ENCODE data around the gene ADARB2. TPM values are rescaled to one million over a fixed set of nuclear protein-coding genes. Genes with fewer than 3 reads are reported as not detected.

Gene ADARB2
- total RNA-seq, 3 donors from 2014 or later, result 0.03 to 0.05 TPM; not detected in 1

DNA sequence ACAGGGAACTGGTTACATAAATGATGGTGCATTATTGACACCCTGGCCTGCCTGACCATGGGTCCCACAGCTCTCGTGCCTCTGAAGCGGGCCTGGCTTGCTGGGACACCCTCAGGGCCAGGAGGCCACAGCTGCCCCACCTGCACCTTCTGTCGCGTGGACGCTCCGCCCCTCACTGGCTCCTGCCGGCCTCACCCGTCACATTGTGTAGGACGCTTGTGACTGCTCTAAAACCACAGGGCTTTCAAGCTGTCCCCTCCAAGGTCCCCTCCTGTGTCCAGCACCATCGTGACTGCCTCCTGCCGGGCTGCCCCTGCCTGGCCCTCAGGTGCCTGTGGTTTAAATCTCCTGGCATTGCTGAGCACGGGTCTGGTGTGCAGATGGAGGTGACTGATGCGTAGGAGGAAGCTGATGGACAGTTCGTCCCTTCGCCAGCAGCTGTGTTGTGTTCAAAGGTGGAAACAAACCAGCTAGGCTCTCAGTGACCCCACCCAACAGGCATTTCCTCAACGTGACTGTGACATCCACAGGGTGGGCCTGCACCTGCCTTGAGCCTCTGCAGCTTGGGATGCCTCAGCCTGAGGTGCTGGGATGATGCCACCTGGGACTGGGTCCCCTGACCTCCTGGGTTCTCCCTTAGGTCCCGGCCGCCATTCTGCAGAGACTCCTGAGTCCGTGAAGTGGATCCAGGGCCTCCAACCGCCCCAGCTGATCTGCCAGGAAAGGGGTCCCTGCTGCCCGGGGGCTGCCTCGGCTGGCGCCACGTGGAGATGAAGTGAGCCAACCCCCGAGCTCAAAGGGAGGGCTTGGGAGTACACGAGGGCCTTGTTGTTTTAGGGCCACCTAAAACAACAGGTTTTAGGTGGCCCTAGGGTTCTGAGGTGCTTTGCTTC, 532.6 kb downstream of the ADARB2 start:
- Mint-ChIP-seq H3K36me3 (ENCODE audit: insufficient read depth) (no peaks in the 10 kb centered on the region), H3K4me1 (ENCODE audit: low read depth) (no peaks in the 10 kb centered on the region), H3K27me3 (ENCODE audit: low read depth) (no peaks in the 10 kb centered on the region), H3K9me3 (no peaks in the 10 kb centered on the region), H3K4me3 (no peak overlapping the region)
- ATAC-seq, result no peak
- no peak for DNase-seq

DNA sequence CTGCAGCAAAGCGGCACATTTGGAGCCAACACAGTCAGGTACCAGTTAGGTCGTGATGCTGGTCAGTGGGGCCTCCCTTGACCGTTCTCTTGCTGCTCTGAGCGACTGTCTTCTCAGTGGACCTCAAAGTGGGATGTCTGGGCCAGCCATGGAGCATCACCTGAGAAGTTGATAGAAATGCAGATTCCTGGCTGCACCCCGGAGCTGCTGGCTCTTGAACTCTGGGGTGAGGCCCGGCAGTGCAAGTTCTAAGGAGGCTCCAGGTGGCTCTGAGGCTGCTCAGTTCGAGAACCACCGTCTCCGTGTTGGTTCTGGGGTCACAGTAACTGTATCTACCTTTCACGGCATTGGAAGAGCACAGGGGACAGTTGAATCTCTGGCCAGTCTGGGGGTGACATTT, 533.6 kb downstream of the ADARB2 start:
- Mint-ChIP-seq H3K36me3 (ENCODE audit: insufficient read depth) (no peaks in the 10 kb centered on the region), H3K4me3 (no peak overlapping the region), H3K27me3 (ENCODE audit: low read depth) (no peaks in the 10 kb centered on the region), H3K4me1 (ENCODE audit: low read depth) (no peaks in the 10 kb centered on the region), H3K9me3 (no peaks in the 10 kb centered on the region)
- ATAC-seq (no peak), DNase-seq (no peak)

DNA sequence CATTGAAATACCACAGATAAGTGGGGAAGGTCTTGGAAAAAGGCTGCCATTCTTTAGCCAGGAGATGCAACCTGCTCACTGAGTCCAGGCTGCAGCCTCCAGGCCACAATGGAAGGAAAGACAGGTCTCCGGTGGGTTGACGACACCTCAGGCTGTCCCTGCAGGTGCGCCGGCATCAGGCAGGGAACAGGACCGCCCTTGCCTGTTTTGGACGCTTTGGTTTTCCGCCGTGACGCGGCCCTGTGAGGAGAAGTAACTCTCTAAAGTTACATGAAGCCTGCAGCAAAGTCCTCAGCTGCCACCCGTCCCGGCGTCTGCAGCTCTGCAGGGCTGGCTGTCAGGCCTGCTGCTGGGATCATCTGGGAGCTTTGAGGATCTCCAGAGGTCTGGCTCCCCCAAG, 534.1 kb downstream of the ADARB2 start:
- Mint-ChIP-seq H3K9me3 (no peaks in the 10 kb centered on the region), H3K4me1 (ENCODE audit: low read depth) (no peaks in the 10 kb centered on the region), H3K4me3 (no peak overlapping the region), H3K27me3 (ENCODE audit: low read depth) (no peaks in the 10 kb centered on the region), H3K36me3 (ENCODE audit: insufficient read depth) (no peaks in the 10 kb centered on the region)
- DNase-seq (no peak), ATAC-seq (no peak)

DNA sequence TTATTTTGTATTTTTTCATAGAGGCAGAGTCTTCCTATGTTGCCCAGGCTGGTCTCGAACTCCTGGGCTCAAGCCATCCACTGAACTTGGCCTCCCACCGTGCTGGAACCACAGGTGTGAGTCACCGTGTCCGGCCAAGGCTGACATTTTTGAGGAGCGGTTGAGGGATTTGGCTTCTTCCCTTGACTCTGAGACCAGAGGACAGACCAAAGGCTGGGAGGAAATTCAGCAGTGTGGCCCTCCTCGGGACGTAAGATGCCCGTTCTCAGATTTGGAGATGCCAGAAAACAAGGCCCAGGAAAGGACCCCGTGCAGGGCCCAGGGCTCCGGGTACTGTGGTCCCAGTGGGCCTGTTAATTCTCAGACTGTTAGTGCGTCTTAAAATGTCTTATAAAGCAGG, 535.0 kb downstream of the ADARB2 start:
- ATAC-seq (no peak), DNase-seq (no peak)
- Mint-ChIP-seq H3K36me3 (ENCODE audit: insufficient read depth) (no peaks in the 10 kb centered on the region), H3K4me3 (no peak overlapping the region), H3K4me1 (ENCODE audit: low read depth) (no peaks in the 10 kb centered on the region), H3K27me3 (ENCODE audit: low read depth) (no peaks in the 10 kb centered on the region), H3K9me3 (no peaks in the 10 kb centered on the region)

DNA sequence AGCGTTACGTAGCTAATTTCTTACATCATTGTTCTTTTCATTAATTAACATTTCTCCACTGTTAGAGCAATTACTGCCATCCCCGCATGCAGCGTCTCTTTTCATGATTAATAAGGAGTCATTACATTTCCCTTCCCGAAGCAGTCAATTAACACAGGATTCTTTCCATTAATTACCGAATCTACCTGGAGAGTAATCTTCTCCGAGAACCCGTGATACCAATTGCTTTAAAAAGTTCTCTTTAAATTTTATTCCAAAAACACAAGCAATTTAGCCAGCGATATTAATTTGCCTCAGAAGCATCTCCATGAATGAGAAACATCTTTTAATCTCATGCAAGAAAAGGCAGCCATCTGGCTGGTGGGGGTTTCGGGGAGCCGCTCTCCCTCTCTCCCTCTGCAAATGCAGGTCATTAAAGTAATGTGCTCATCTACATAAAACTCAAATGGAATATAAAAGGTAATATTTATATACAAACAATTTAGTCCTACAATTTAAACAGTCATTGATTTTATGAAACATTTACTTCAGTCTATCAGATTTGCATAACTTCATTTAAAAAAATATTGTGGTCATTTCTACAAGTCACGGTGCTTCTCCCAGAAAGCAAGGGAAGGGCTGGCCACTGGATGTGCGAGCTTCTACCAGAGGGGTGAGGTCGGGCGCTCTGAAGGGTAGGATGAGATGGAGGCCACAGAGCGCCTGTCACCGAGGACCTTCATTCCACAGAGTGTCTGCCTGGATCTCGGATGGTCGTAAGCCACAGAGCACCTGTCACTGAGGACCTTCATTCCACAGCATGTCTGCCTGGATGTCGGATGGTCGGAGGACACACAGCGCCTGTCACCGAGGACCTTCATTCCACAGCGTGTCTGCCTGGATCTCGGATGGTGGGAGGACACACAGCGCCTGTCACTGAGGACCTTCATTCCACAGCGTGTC, 536.2 kb downstream of the ADARB2 start:
- no peaks in the 10 kb centered on the region for H3K36me3 Mint-ChIP-seq (ENCODE audit: insufficient read depth)
- no peaks in the 10 kb centered on the region for H3K4me1 Mint-ChIP-seq (ENCODE audit: low read depth)
- H3K9me3 Mint-ChIP-seq, result no peaks in the 10 kb centered on the region
- no peak for ATAC-seq
- DNase-seq, result no peak
- no peak overlapping the region for H3K4me3 Mint-ChIP-seq
- no peaks in the 10 kb centered on the region for H3K27me3 Mint-ChIP-seq (ENCODE audit: low read depth)

DNA sequence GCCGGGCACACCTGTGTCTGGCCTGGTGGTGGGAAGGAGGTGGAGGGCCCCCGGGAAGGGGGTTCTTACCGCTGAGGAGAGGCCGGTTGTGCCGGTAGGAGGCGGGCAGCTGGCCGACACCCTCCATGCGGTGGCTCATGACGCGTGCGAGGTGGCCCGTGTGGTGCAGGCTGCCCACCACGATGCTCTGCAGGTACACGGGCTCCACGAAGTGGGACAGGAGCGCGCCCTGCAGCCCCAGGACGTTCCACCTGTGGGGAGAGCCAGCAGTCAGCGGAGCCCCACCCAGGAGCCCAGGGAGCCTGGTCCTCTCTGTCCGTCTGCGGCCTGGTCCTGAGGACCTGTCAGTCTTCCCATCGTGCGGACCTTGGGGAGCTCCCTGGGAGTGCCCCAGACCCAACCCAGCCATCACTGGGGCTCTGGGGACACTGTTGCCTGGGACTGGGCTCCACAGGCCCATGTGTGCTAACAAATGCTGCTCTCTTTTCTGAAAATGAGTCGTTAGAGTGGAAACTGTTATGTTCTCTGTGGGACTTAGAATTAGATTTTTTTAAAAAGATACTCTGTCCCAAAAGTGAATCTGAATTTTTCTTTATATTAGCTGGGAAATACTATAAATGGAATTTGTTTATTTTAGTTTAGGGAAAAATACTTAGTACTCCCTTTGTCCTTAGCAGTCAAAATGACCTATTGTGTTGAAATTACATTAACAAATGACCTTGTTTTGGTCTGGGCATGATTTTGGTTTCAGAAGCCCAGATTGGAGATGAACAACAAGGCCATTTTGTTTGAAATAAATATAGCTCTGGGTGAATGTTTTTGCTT, 537.2 kb downstream of the ADARB2 start:
- DNase-seq, result no peak
- ATAC-seq, result no peak
- Mint-ChIP-seq H3K4me3 (no peak overlapping the region), H3K36me3 (ENCODE audit: insufficient read depth) (no peaks in the 10 kb centered on the region), H3K27me3 (ENCODE audit: low read depth) (no peaks in the 10 kb centered on the region), H3K4me1 (ENCODE audit: low read depth) (no peaks in the 10 kb centered on the region), H3K9me3 (no peaks in the 10 kb centered on the region)

DNA sequence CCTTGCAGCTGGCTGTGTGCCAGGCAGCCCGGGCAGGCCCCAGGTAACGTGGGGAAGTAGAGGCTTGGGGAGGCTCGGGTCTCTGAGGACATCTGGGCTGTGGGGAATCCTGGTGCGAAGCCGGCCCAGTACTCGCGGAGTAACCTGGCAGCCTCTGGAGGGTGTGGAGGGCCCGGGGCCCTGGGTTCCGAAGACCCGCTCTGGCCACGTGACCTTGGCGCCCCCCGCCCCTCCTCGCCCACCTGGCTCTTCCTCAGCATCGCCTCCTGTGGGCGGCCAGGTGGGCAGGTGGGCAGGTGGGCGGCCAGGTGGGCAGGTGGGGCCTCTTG, 538.0 kb downstream of the ADARB2 start:
- Mint-ChIP-seq H3K4me3 (no peak overlapping the region), H3K27me3 (ENCODE audit: low read depth) (no peaks in the 10 kb centered on the region), H3K9me3 (no peaks in the 10 kb centered on the region), H3K4me1 (ENCODE audit: low read depth) (peaks cover 3% of the 10 kb centered on the region), H3K36me3 (ENCODE audit: insufficient read depth) (no peaks in the 10 kb centered on the region)
- DNase-seq (no peak), ATAC-seq (no peak)

DNA sequence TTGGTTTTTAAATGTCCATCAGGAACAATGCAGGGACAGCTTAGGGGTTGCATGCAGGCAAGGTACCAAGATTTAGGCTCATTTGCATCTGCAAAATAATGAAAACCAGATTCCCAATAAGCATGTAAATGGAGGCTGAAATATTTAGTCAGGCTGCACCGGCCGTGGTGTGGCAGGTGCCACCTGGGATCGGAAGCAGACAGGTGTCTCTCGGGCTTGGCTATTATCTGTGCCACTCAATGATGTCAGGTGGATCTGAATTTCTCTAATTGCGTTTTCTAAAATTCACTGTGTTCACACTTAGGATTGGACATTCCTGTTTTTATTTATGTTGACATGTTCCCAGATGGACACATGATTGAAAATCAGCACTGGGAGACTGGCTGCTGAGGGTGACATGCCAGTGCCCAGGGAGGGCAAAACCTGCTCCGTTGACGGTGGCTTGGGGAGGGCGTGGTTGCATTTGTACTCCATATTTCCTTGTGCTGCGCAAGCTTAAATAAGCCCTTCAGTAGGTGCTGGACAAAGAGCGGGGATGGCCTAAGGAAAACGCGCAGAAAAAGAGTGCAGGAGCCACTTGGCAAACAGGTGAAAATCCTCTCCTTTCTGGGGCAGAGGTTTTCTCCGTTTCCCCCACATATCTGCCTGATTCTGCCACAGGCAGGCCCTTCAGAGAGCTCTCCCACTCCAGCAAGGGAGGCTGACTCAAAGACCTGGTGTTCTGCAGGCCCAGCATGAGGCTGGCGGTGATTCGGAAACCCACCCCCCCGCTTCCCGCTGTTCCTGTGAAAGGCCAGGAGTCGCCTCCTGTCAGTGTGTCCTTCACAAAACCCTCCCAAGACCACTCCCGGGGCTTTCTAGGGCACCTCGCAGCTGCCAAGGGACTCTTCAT, 538.6 kb downstream of the ADARB2 start:
- peaks cover 9% of the 10 kb centered on the region for H3K4me1 Mint-ChIP-seq (ENCODE audit: low read depth)
- DNase-seq (no peak), ATAC-seq (no peak)
- no peak overlapping the region for H3K4me3 Mint-ChIP-seq
- H3K9me3 Mint-ChIP-seq, result no peaks in the 10 kb centered on the region
- no peaks in the 10 kb centered on the region for H3K36me3 Mint-ChIP-seq (ENCODE audit: insufficient read depth)
- H3K27me3 Mint-ChIP-seq (ENCODE audit: low read depth), result no peaks in the 10 kb centered on the region

DNA sequence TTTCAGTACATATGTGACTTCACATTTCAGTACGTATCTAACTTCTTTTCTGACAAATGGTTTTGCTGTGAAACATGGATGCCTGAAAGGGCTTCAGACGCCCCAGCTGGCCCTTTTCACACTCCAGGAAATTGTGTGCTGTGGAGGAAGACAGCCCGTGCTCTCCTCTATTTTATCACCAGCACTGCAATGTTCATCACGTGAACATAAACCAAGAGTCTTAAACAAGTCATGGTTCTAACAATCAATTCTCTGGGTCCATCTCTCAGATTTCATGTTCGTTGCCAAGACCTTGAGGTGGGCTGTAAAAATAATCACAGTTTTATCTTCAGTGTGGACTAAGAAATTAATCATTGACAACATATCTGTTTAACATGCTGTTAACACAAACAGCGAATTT, 539.9 kb downstream of the ADARB2 start:
- H3K4me1 Mint-ChIP-seq (ENCODE audit: low read depth), result peaks cover 18% of the 10 kb centered on the region
- ATAC-seq (no peak), DNase-seq (no peak)
- no peaks in the 10 kb centered on the region for H3K9me3 Mint-ChIP-seq
- H3K27me3 Mint-ChIP-seq (ENCODE audit: low read depth), result no peaks in the 10 kb centered on the region
- no peaks in the 10 kb centered on the region for H3K36me3 Mint-ChIP-seq (ENCODE audit: insufficient read depth)
- H3K4me3 Mint-ChIP-seq, result no peak overlapping the region

DNA sequence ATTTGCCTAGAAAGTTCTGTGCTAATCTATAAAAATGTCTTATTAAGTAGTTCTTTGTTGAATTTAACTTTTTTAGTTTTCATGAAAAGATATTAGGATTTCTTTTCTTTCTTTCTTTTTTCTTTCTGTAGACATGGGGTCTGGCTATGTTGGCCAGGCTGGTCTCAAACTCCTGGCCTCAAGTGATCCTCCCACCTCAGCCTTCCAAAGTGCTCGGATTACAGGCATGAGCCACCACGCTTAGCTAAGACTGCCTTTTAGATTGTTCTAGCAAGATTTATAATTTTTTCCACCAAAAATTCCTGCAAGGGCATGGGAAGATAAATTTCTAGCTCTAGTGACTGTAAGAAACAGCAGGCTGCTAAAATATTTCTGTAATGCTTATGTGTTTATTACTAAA, 540.7 kb downstream of the ADARB2 start:
- Mint-ChIP-seq H3K27me3 (ENCODE audit: low read depth) (no peaks in the 10 kb centered on the region), H3K4me1 (ENCODE audit: low read depth) (peaks cover 19% of the 10 kb centered on the region), H3K36me3 (ENCODE audit: insufficient read depth) (no peaks in the 10 kb centered on the region), H3K9me3 (no peaks in the 10 kb centered on the region), H3K4me3 (no peak overlapping the region)
- no peak for DNase-seq
- no peak for ATAC-seq

DNA sequence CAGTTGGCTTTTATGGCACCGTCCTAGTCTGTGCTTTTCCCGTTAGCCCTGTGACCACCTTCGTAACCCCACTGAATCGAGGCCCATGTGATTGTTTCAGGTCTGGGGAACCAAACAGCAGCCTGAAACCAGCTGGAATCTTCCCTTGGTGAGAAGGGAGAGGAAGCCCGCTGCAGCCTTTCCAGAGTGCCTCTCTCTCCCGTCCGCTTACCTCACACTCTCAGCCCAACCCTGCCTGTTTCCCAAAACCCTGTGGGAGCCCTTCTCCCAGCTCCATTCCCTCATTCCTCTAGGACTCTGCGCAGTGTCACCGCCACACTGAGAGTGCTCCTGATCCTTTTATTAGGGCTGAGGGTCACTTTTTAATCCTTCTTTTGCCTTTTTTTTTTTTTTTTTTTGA, 541.5 kb downstream of the ADARB2 start:
- no peaks in the 10 kb centered on the region for H3K9me3 Mint-ChIP-seq
- no peak for ATAC-seq
- H3K4me3 Mint-ChIP-seq, result no peak overlapping the region
- peaks cover 19% of the 10 kb centered on the region for H3K4me1 Mint-ChIP-seq (ENCODE audit: low read depth)
- H3K27me3 Mint-ChIP-seq (ENCODE audit: low read depth), result no peaks in the 10 kb centered on the region
- DNase-seq, result no peak
- H3K36me3 Mint-ChIP-seq (ENCODE audit: insufficient read depth), result no peaks in the 10 kb centered on the region

DNA sequence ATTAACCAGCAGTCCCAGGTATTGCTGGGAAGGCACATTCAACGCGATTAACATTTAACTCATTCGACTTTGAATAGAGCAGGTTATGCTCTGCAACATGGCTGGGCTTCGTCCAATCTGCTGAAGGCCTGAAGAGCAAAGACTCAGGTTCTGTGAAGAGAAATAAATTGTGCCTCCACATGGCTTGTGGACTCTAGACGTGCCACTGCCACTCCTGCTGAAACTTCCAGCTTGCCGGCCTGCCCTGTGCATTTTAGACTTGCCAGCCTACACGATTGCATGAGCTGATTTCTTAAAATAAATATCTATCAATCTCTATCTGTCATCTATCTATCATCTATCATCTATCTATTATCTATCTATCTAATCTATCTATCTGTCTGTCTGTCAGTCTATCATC, 543.2 kb downstream of the ADARB2 start:
- H3K4me1 Mint-ChIP-seq (ENCODE audit: low read depth), result peaks cover 19% of the 10 kb centered on the region
- H3K9me3 Mint-ChIP-seq, result no peaks in the 10 kb centered on the region
- no peak overlapping the region for H3K4me3 Mint-ChIP-seq
- H3K27me3 Mint-ChIP-seq (ENCODE audit: low read depth), result no peaks in the 10 kb centered on the region
- no peaks in the 10 kb centered on the region for H3K36me3 Mint-ChIP-seq (ENCODE audit: insufficient read depth)
- DNase-seq (no peak), ATAC-seq (no peak)

DNA sequence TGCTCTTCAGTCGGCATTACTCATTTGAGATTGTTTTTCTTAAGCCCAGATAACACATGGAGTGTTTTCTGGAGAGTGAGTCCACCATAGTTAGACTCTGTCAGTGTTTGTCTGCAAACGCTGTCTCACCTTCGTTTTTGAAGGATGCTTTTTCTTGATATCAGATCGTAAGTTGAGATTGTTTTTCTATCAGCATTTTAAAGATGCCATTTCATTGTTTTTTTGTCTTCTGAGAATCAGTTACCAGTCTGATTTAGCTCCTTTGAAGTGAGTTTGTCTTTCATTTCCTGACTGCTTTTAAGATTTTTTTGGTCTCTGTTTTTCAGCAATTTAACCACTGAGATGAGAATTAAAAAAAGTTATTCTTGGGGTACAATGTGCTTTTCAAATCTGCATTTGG, 543.8 kb downstream of the ADARB2 start:
- DNase-seq (no peak), ATAC-seq (no peak)
- H3K9me3 Mint-ChIP-seq, result no peaks in the 10 kb centered on the region
- H3K36me3 Mint-ChIP-seq (ENCODE audit: insufficient read depth), result no peaks in the 10 kb centered on the region
- no peaks in the 10 kb centered on the region for H3K27me3 Mint-ChIP-seq (ENCODE audit: low read depth)
- peak overlapping the region; percentile 45 for H3K4me3 Mint-ChIP-seq
- peaks cover 19% of the 10 kb centered on the region for H3K4me1 Mint-ChIP-seq (ENCODE audit: low read depth)
